RWPE2 (cell line): ENCODE results near the gene TRMT2A.

ENCODE experiments used
- ATAC-seq: fragments of 200-7000 bp; cut with Tn5 transposase; 3 replicates; pipeline ENCODE4 v1.9.1; 2021; ENCODE audit warnings: low read depth
- DNase-seq: peaks from one replicate; pipeline ENCODE4 v3.0.0-alpha.2; 2020; ENCODE audit warnings: low spot score
- H3K27ac ChIP-seq: fragments of 450-650 bp; 2 replicates; pipeline ENCODE4 v1.5.1; 2017; ENCODE audit warnings: mild to moderate bottlenecking; ENCODE audit not compliant: poor library complexity, severe bottlenecking
- H3K27me3 ChIP-seq: fragments of 250-450 bp; sonication (Bioruptor Pico); 2 replicates; pipeline ENCODE4 v1.5.1; 2021; ENCODE audit warnings: mild to moderate bottlenecking, moderate library complexity; ENCODE audit not compliant: insufficient read depth, poor library complexity, severe bottlenecking
- H3K36me3 ChIP-seq: fragments of 250-450 bp; sonication (Bioruptor Pico); 2 replicates; pipeline ENCODE4 v1.5.1; 2020; ENCODE audit warnings: low read depth, mild to moderate bottlenecking, moderate library complexity
- H3K4me1 ChIP-seq: fragments of 250-450 bp; sonication (Bioruptor Pico); 2 replicates; pipeline ENCODE4 v1.5.1; 2021; ENCODE audit warnings: mild to moderate bottlenecking, moderate library complexity; ENCODE audit not compliant: insufficient read depth, poor library complexity, severe bottlenecking
- H3K4me3 ChIP-seq: fragments of 250-450 bp; sonication (Bioruptor Pico); 2 replicates; pipeline ENCODE4 v1.5.1; 2021; ENCODE audit warnings: mild to moderate bottlenecking, moderate library complexity; ENCODE audit not compliant: severe bottlenecking
- H3K9me3 ChIP-seq: fragments of 250-450 bp; sonication (Bioruptor Pico); 2 replicates; pipeline ENCODE4 v1.5.1; 2021; ENCODE audit warnings: mild to moderate bottlenecking, moderate library complexity; ENCODE audit not compliant: severe bottlenecking
- TF ChIP-seq, protein P1 (sequence below): fragments of 450-650 bp; IDR thresholded peaks from one replicate; pipeline ENCODE4 v1.5.1; 2017; ENCODE audit warnings: mild to moderate bottlenecking, moderate library complexity; ENCODE audit not compliant: poor library complexity, severe bottlenecking

Gene TRMT2A

DNA sequence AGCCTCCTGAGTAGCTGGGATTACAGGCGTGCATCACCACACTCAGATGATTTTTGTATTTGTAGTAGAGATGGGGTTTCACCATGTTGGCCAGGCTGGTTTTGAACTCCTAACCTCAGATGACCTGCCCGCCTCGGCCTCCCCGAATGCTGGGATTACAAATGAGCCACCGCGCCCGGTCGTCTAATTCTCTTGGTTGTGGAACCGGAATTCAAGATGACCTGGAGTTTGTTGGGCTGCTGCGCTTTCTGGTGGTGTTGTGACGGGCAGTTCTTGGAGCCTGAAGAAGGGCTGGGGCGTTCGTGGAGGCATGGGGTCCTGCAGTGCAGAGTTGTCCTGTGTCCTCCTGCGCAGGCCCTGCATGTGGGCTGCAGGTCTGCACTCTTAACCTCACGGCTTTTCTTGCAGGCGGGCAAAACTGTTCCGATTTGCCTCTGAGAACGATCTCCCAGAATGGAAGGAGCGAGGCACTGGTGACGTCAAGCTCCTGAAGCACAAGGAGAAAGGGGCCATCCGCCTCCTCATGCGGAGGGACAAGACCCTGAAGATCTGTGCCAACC is 4.9 kb upstream of the TRMT2A start:
- no peak for DNase-seq
- peaks cover 73% of the 10 kb centered on the region for H3K36me3 ChIP-seq
- H3K9me3 ChIP-seq: no peaks in the 10 kb centered on the region
- no peaks in the 10 kb centered on the region for H3K27me3 ChIP-seq
- no peaks in the 10 kb centered on the region for H3K4me1 ChIP-seq
- no peak overlapping the region for H3K27ac ChIP-seq
- ATAC-seq: no peak
- TF ChIP-seq, protein P1, sequence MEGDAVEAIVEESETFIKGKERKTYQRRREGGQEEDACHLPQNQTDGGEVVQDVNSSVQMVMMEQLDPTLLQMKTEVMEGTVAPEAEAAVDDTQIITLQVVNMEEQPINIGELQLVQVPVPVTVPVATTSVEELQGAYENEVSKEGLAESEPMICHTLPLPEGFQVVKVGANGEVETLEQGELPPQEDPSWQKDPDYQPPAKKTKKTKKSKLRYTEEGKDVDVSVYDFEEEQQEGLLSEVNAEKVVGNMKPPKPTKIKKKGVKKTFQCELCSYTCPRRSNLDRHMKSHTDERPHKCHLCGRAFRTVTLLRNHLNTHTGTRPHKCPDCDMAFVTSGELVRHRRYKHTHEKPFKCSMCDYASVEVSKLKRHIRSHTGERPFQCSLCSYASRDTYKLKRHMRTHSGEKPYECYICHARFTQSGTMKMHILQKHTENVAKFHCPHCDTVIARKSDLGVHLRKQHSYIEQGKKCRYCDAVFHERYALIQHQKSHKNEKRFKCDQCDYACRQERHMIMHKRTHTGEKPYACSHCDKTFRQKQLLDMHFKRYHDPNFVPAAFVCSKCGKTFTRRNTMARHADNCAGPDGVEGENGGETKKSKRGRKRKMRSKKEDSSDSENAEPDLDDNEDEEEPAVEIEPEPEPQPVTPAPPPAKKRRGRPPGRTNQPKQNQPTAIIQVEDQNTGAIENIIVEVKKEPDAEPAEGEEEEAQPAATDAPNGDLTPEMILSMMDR: no peak
- no peak overlapping the region for H3K4me3 ChIP-seq

DNA sequence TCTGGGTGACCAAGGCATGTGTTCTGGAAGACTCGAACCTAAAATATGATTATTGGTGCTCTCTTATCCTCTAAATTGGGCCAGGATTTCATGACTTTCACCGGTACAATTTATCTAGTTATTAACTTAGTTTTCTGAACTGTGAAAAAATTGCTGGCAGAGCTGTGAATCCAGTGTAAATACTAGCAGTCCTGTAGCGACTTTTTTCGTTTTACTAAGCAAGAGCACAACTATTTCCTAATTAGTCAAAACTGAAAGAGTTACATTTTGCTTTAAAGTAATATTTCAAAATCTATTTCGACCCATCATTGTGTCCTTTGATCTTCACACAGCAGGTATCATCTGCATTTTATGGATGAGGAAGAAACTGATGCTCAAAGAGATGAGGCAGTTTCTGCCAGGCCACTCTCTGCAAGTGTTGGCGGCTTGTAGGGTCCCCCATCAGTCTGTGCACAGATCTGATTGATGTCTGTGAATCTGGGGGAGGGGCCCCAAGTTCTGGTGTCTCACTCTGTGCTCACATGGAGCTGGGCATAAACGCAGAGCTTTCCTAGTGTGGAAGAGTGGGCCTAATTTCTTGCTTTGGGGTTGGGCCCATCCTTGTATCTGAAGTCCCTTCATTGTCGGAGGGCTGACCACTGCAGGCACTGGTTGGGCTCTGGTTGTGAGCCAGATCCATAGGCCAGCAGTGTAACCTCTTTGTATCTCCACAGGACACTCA is 1.4 kb upstream of the TRMT2A start:
- Histone ChIP-seq H3K4me1 (no peaks in the 10 kb centered on the region), H3K36me3 (peaks cover 69% of the 10 kb centered on the region), H3K9me3 (no peaks in the 10 kb centered on the region), H3K4me3 (peak overlapping the region; percentile 96), H3K27me3 (no peaks in the 10 kb centered on the region), H3K27ac (peak overlapping the region; percentile 80)
- TF ChIP-seq, protein P1: no peak
- DNase-seq (no peak), ATAC-seq (no peak)

DNA sequence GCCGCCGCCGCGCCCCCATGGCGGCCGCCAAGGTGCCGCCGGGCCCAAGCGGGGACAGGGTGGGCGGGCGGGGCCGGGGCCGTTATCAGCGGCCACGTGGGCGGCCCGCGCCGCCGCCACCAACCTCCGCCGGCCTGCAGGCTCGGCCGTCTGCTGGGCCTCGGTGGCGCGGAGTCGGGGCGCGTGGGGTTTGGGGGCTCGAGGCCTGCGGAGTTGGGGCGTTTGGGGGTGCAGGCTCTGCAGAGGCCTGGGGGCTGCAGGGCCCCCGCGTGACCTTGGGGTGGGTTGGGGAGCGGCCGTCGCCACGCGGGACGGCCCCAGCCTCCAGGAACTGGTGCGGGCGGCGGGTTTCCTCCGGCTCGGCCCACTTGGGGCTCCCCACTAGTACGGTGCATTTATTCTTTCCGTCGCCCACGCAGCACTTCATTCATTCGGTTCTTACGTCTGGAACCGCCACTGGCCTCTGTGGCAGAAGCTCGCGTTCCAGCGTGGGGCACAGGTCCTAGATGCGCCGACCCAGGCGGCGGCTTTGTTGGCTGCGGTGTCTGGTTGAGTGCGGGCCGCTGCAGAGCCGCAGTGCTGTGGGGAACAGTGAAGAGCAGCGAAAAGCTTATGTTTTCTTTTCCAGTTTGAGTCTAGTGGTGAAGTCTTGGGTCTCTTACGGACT is 740 bp upstream of the TRMT2A start:
- ATAC-seq (no peak), DNase-seq (no peak)

DNA sequence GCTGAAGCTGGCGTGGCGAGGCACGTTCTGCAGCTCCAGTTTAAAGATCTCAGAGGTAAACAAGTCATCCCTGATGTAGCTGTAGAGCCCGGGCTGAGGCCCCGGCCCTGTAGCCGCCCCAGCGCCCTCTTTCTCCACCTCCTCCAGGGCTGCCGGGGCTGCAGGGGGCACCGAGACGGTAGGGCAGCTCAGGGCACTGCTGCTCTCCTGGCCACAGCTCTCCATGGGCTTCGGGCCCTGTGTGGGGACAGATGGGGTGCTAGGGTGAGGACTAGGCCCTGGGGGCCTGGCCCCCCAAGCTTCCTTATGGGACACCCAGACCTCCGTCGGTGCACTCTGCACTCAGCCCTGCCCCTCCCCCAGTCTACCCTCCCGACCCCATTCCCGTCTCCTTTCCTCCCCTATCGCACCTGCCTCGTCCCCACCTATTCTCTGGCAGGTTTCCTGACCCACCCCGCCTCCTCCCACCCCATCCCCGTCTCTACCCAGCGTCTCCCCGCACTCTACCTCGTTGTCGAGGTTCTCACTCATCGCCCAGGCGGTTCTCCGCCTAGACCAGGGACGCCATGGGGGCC is 563 bp downstream of the TRMT2A start:
- H3K36me3 ChIP-seq: peaks cover 70% of the 10 kb centered on the region
- H3K27me3 ChIP-seq: no peaks in the 10 kb centered on the region
- no peaks in the 10 kb centered on the region for H3K9me3 ChIP-seq
- peak overlapping the region; percentile 80 for H3K27ac ChIP-seq
- TF ChIP-seq, protein P1: no peak
- DNase-seq: no peak
- ATAC-seq: no peak
- H3K4me1 ChIP-seq: no peaks in the 10 kb centered on the region
- peak overlapping the region; percentile 96 for H3K4me3 ChIP-seq

More for the DNA sequence above, 740 bp upstream of the TRMT2A start:
- H3K36me3 ChIP-seq: peaks cover 75% of the 10 kb centered on the region
- TF ChIP-seq, protein P1: no peak
- no peaks in the 10 kb centered on the region for H3K9me3 ChIP-seq
- H3K27ac ChIP-seq: peak overlapping the region; percentile 80
- peak overlapping the region; percentile 96 for H3K4me3 ChIP-seq
- no peaks in the 10 kb centered on the region for H3K27me3 ChIP-seq
- no peaks in the 10 kb centered on the region for H3K4me1 ChIP-seq
